NB4 (cell line): ENCODE measurements around the gene SV2B.

Experiments used
- POLR2A ChIP-seq: IDR thresholded peaks from 2 replicates; pipeline ENCODE4 v1.6.1; 2011; ENCODE audit warnings: mild to moderate bottlenecking; ENCODE audit not compliant: insufficient read length; ENCODE audit errors: extremely low read depth
- TF ChIP-seq, protein P1 (sequence below): IDR thresholded peaks from one replicate; pipeline ENCODE4 v1.5.1; 2012; ENCODE audit warnings: low read depth, low read length

DNA sequence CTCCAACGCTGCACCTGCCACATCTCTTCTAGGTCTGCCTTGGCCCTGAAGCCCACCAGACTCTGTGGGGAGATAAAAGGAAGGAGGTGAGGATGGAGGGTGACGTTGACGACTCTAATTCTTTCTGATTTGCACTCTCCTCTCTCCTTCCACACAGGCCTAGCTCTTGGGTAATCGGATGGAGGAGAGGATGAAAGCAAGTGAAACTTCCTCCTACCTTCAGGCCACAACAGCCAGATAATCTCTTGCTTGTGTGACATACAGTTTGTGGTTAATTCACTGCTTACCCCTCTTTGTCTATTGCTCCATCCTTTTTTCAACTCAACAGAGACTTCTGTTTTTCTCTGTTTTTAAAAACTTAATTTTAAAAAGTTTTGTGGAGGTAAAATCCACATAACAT, 208.1 kb downstream of the SV2B start:
- TF ChIP-seq, protein P1, sequence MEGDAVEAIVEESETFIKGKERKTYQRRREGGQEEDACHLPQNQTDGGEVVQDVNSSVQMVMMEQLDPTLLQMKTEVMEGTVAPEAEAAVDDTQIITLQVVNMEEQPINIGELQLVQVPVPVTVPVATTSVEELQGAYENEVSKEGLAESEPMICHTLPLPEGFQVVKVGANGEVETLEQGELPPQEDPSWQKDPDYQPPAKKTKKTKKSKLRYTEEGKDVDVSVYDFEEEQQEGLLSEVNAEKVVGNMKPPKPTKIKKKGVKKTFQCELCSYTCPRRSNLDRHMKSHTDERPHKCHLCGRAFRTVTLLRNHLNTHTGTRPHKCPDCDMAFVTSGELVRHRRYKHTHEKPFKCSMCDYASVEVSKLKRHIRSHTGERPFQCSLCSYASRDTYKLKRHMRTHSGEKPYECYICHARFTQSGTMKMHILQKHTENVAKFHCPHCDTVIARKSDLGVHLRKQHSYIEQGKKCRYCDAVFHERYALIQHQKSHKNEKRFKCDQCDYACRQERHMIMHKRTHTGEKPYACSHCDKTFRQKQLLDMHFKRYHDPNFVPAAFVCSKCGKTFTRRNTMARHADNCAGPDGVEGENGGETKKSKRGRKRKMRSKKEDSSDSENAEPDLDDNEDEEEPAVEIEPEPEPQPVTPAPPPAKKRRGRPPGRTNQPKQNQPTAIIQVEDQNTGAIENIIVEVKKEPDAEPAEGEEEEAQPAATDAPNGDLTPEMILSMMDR, result no peak
- no peak for TF ChIP-seq POLR2A
